Tibial nerve (tissue), 4 donors: ENCODE measurements around the gene GUCD1.

Source experiments
- CTCF ChIP-seq, 5 experiments: fragments of 200-600 bp in 3 of 5; fragments of 450-650 bp in 2 of 5; sonication (generic) in 3 of 5; IDR thresholded peaks; one replicate each; pipeline ENCODE4 v1.5.1; 2016 to 2019; ENCODE audit warnings: antibody characterized with exemption in 5 of 5, mild to moderate bottlenecking in 3 of 5, moderate library complexity in 2 of 5
- EP300 ChIP-seq, 2 donors: sonication (generic); formaldehyde crosslinking; IDR thresholded peaks; one replicate each; pipeline ENCODE4 v1.6.1; 2017; ENCODE audit warnings: antibody characterized with exemption in 2 of 2, mild to moderate bottlenecking in 1 of 2

GRCh38 chr22:24548812-24549211 is 6.1 kb downstream of the GUCD1 start:
- no peak for TF ChIP-seq CTCF (IDR thresholded peaks at IDR 0.05)
- TF ChIP-seq EP300 (IDR thresholded peaks at IDR 0.05), result no peak
